GM12872 (cell line): ENCODE data around the gene VGLL2.
A peak's percentile ranks its signal among the peaks of the same experiment; 100 is the strongest.

Experiments
- CTCF ChIP-seq: IDR thresholded peaks from 3 replicates; pipeline ENCODE4 v1.5.1; 2011; ENCODE audit warnings: low read depth, mild to moderate bottlenecking, low read length, moderate library complexity; ENCODE audit not compliant: insufficient read depth

VGLL2 gene

GRCh38 chr6:117307655-117308054 lies 42.3 kb downstream of the VGLL2 start:
- TF ChIP-seq CTCF, result no peak

GRCh38 chr6:117309069-117309468 lies 43.7 kb downstream of the VGLL2 start:
- TF ChIP-seq CTCF, result no peak

- no peak for TF ChIP-seq CTCF
These were observed 44.3 kb downstream of the VGLL2 start for GRCh38 chr6:117309611-117310010.

GRCh38 chr6:117311310-117311709 lies 46.0 kb downstream of the VGLL2 start:
- TF ChIP-seq CTCF, result no peak

- TF ChIP-seq CTCF, result no peak
These were observed 46.4 kb downstream of the VGLL2 start for GRCh38 chr6:117311726-117312125.

GRCh38 chr6:117317261-117317660 lies 51.9 kb downstream of the VGLL2 start:
- TF ChIP-seq CTCF, result peak; percentile 32; the same call in 1 of the 3 replicates
